Thyroid gland (tissue), 4 donors: ENCODE data around the gene OR8B8. TPM values are rescaled to one million over a fixed set of nuclear protein-coding genes. Genes with fewer than 3 reads are reported as not detected.

ENCODE experiments used
- DNase-seq, 2 donors: peaks; one replicate each; pipeline ENCODE4 v3.0.0-alpha.2; 2019
- H3K27ac ChIP-seq, 3 donors: fragments of 200-600 bp; sonication (generic); 1 replicate in 2 of 3; 2 replicates in 1 of 3; pipeline ENCODE4 v1.5.1; 2016 to 2019; ENCODE audit warnings: mild to moderate bottlenecking in 1 of 3, moderate library complexity in 1 of 3
- H3K27me3 ChIP-seq: fragments of 200-600 bp; sonication (generic); one replicate; pipeline ENCODE4 v1.5.1; 2019
- H3K36me3 ChIP-seq, 2 donors: fragments of 200-600 bp; sonication (generic); one replicate each; pipeline ENCODE4 v1.5.1; 2016 to 2019
- H3K4me1 ChIP-seq, 2 donors: fragments of 200-600 bp; sonication (generic); one replicate each; pipeline ENCODE4 v1.5.1; 2017 to 2019
- H3K4me3 ChIP-seq, 3 donors: fragments of 200-600 bp; sonication (generic); replicated peaks in 1 of 3; 1 replicate in 2 of 3; 2 replicates in 1 of 3; pipeline ENCODE4 v1.5.1; 2016; ENCODE audit warnings: mild to moderate bottlenecking in 1 of 3
- H3K9me3 ChIP-seq: fragments of 200-600 bp; sonication (generic); one replicate; pipeline ENCODE4 v1.5.1; 2017
- CTCF ChIP-seq, 6 experiments: fragments of 200-600 bp in 3 of 6; fragments of 450-650 bp in 3 of 6; sonication (generic) in 3 of 6; IDR thresholded peaks; one replicate each; pipeline ENCODE4 v1.5.1; 2016 to 2019; ENCODE audit warnings: antibody characterized with exemption in 6 of 6, mild to moderate bottlenecking in 2 of 6, inconsistent platforms in 1 of 6, moderate library complexity in 1 of 6
- POLR2A ChIP-seq, 2 donors: fragments of 450-650 bp; IDR thresholded peaks; one replicate each; pipeline ENCODE4 v1.6.1; 2017; ENCODE audit warnings: antibody characterized with exemption in 2 of 2, mild to moderate bottlenecking in 2 of 2, moderate library complexity in 1 of 2
- WGBS, 2 donors: methylation state at CpG; one replicate each; pipeline ENCODE4 v1.1.5; 2017; 5-methylcytosine and 5-hydroxymethylcytosine counted together
- intact Hi-C: fragments of 100-400 bp; cut with DNase I; formaldehyde crosslinking; loops from one replicate; pipeline ENCODE4 v1.15.1; 2023
- total RNA-seq, 4 donors: library from RNA; depleted of rRNA; stranded (reverse); fragments of >200 nt; gene quantifications; one replicate each; pipeline ENCODE4 v1.2.3, GENCODE V29; 2016

OR8B8 gene
- total RNA-seq, 4 donors from 2014 or later = not detected

GRCh38 chr11:124429599-124429998, 15.9 kb downstream of the OR8B8 start:
- H3K4me3 ChIP-seq = no peak overlapping the region
- no peaks in the 10 kb centered on the region for H3K9me3 ChIP-seq
- no peaks in the 10 kb centered on the region for H3K36me3 ChIP-seq
- H3K27ac ChIP-seq = no peak overlapping the region
- intact Hi-C loops = no loop called here
- TF ChIP-seq POLR2A (IDR thresholded peaks at IDR 0.05) (no peak), CTCF (IDR thresholded peaks at IDR 0.05) (no peak)
- WGBS, 2 donors = 82 to 88% methylated on average over 2 of the region's 2 CpGs
- no peaks in the 10 kb centered on the region for H3K4me1 ChIP-seq
- no peak for DNase-seq
- H3K27me3 ChIP-seq = no peaks in the 10 kb centered on the region

DNA sequence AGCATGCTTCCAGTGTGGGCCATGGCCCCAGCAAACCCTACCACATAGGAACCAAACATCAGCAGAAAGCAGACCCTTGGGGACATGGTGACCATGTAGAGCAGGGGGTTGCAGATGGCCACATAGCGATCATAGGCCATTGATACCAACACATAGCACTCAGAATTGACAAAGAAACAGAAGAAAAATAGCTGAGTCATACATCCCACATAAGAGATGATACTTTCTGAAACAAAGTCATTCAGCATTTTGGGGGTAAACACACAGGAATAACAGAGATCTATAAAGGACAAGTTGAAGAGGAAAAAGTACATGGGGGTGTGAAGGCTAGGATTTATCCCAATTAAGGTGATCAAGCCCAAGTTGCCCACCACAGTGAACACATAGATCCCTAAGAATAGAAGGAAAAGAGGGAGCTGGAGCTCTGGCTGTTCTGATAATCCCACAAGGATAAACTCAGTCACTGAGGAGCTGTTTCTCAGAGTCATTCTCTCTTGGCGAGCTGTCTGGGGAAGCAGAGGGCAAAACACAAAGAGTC, 21.0 kb downstream of the OR8B8 start, which contains the start of gene OR8B4:
Gene OR8B4 (minus strand): TSS at position 488 of the 538 bp plus-strand sequence. CDS start 0 bp downstream, at position 488.
- H3K27ac ChIP-seq = no peak within 1 kb of the TSS
- H3K4me3 ChIP-seq = no peak within 1 kb of the TSS
- H3K4me1 ChIP-seq = no peaks in the 10 kb centered on the region
- H3K36me3 ChIP-seq = no peaks in the 10 kb centered on the region
- TF ChIP-seq POLR2A (IDR thresholded peaks at IDR 0.05) (no peak), CTCF (IDR thresholded peaks at IDR 0.05) (no peak)
- no peak for DNase-seq
- WGBS, 2 donors = 89 to 91% methylated on average over 2 of the region's 2 CpGs
- H3K9me3 ChIP-seq = no peaks in the 10 kb centered on the region
- intact Hi-C loops = no loop called here
- no peaks in the 10 kb centered on the region for H3K27me3 ChIP-seq

- no peak for DNase-seq
- intact Hi-C loops = no loop called here
- Histone ChIP-seq H3K9me3 (no peaks in the 10 kb centered on the region), H3K4me1 (no peaks in the 10 kb centered on the region), H3K27me3 (no peaks in the 10 kb centered on the region), H3K36me3 (no peaks in the 10 kb centered on the region), H3K27ac (no peak overlapping the region), H3K4me3 (no peak overlapping the region)
- 74 to 81% methylated on average over 4 of the region's 4 CpGs for WGBS, 2 donors
- no peak for TF ChIP-seq CTCF (IDR thresholded peaks at IDR 0.05)
- TF ChIP-seq POLR2A (IDR thresholded peaks at IDR 0.05) = no peak
These were observed 24.5 kb downstream of the OR8B8 start for GRCh38 chr11:124421043-124421442.

DNA sequence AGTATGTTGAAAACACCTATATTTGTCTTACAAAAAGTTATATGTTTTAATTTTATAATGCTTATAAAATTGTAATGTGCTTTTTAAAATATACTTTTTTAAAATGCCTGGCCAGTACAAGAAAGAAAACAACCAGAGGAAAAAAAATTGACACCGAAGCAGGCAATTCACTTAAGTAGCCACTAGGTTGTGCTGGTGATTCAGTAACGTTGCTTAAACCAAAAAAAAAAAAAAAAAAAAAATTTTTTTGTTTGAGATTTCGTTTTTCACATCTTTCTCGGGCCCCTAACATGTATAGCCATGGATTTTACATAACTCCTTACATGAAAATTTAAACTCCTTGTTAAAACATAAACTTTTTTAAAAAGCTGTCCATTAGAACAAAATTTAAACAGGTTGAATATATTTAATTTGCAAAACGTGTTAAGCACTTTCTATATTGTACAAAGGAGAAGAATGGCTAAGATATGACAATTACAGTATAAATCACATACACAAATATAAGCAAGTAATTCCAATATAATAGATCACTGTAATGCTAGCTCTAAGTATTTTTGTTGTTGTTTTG, 30.1 kb downstream of the OR8B8 start:
- WGBS, 2 donors = 18 to 21% methylated on average over 5 of the region's 5 CpGs
- TF ChIP-seq POLR2A (IDR thresholded peaks at IDR 0.05) = no peak
- TF ChIP-seq CTCF (IDR thresholded peaks at IDR 0.05) = peak; percentile 24 to 80 (median 51)
- H3K4me3 ChIP-seq = no peak overlapping the region
- H3K27ac ChIP-seq = no peak overlapping the region
- no peak for DNase-seq
- no peaks in the 10 kb centered on the region for H3K27me3 ChIP-seq
- no peaks in the 10 kb centered on the region for H3K36me3 ChIP-seq
- intact Hi-C loops = no loop called here
- no peaks in the 10 kb centered on the region for H3K4me1 ChIP-seq
- no peaks in the 10 kb centered on the region for H3K9me3 ChIP-seq

- WGBS, 2 donors = 87 to 88% methylated on average over 7 of the region's 7 CpGs
- Histone ChIP-seq H3K36me3 (no peaks in the 10 kb centered on the region), H3K27ac (no peak overlapping the region), H3K27me3 (no peaks in the 10 kb centered on the region), H3K4me1 (no peaks in the 10 kb centered on the region), H3K4me3 (no peak overlapping the region), H3K9me3 (no peaks in the 10 kb centered on the region)
- intact Hi-C loops = loop anchor here (5.0 kb wide), 1 partner anchor 172 kb away; no protein-coding TSS in a partner anchor
- TF ChIP-seq POLR2A (IDR thresholded peaks at IDR 0.05) = no peak
- TF ChIP-seq CTCF (IDR thresholded peaks at IDR 0.05) = no peak
- no peak for DNase-seq
These were observed 35.6 kb downstream of the OR8B8 start for GRCh38 chr11:124409906-124410305.
